Panc1 (cell line): ENCODE results near the gene ABCG1. TPM values are rescaled to one million over a fixed set of nuclear protein-coding genes. Genes with fewer than 3 reads are reported as not detected.

Source experiments
- ATAC-seq: fragments of 200-7000 bp; cut with Tn5 transposase; 2 replicates; pipeline ENCODE4 v1.9.1; 2020; ENCODE audit warnings: mild to moderate bottlenecking, moderate library complexity
- BruUV-seq: library from RNA; stranded (reverse); fragments of 400-500 nt; replicated peaks from 2 replicates; lab custom pipeline; 2021; lab: Mats Ljungman, UMichigan
- CTCF ChIA-PET: fragments of 300-600 bp; sonication (Branson Sonifier 250); formaldehyde crosslinking; loops from one replicate; lab custom pipeline; 2022; ENCODE audit warnings: antibody characterized with exemption; lab: Charles Lee
- POLR2A ChIA-PET: fragments of 300-600 bp; sonication (Branson Sonifier 250); formaldehyde crosslinking; loops from one replicate; lab custom pipeline; 2022; ENCODE audit warnings: antibody characterized with exemption; lab: Charles Lee
- DNase-seq: peaks from one replicate; pipeline ENCODE4 v3.0.0-alpha.2; 2010; ENCODE audit warnings: low read depth, low spot score
- H3K27ac ChIP-seq: 2 replicates; pipeline ENCODE4 v1.5.1; 2011; ENCODE audit warnings: mild to moderate bottlenecking, low read length, inconsistent platforms
- H3K27me3 ChIP-seq: fragments of 200-500 bp; sonication (Bioruptor generic); 2 replicates; pipeline ENCODE4 v1.6.0; 2014; ENCODE audit warnings: low read length, inconsistent platforms; ENCODE audit not compliant: control insufficient read depth, insufficient read depth
- H3K36me3 ChIP-seq: fragments of 200-500 bp; sonication (Bioruptor generic); 2 replicates; pipeline ENCODE4 v1.5.1; 2014; ENCODE audit warnings: inconsistent platforms, mild to moderate bottlenecking, low read length, moderate library complexity; ENCODE audit not compliant: control insufficient read depth, insufficient read depth
- H3K4me1 ChIP-seq: 2 replicates; pipeline ENCODE4 v1.5.1; 2011; ENCODE audit warnings: inconsistent platforms, mild to moderate bottlenecking, low read length, moderate library complexity; ENCODE audit not compliant: control insufficient read depth, insufficient read depth
- H3K4me3 ChIP-seq, 2 experiments: 2 replicates each; pipeline ENCODE4 v1.5.1; 2011 to 2012; ENCODE audit warnings: low read depth in 2 of 2, low read length in 2 of 2, mild to moderate bottlenecking in 2 of 2, inconsistent platforms in 1 of 2, moderate library complexity in 1 of 2
- H3K9me3 ChIP-seq: fragments of 200-500 bp; sonication (Bioruptor generic); 2 replicates; pipeline ENCODE4 v1.5.1; 2014; ENCODE audit warnings: low read depth, mild to moderate bottlenecking, inconsistent platforms, low read length, moderate library complexity; ENCODE audit not compliant: control insufficient read depth, insufficient read depth
- POLR2AphosphoS5 ChIP-seq: IDR thresholded peaks from 2 replicates; pipeline ENCODE4 v1.6.1; 2012; ENCODE audit warnings: mild to moderate bottlenecking, low read depth, low read length, moderate library complexity
- SIN3A ChIP-seq: IDR thresholded peaks from 2 replicates; pipeline ENCODE4 v1.6.1; 2012; ENCODE audit warnings: low read depth, mild to moderate bottlenecking, low read length, moderate library complexity, borderline replicate concordance; ENCODE audit not compliant: insufficient read depth
- TCF7L2 ChIP-seq: IDR thresholded peaks from 2 replicates; pipeline ENCODE4 v1.6.1; 2011; ENCODE audit warnings: mild to moderate bottlenecking, low read depth, low read length, inconsistent platforms
- in situ Hi-C: cut with HindIII; loops from 2 replicates; pipeline ENCODE4 v1.10.0; 2016; ENCODE audit warnings: low sequenced_read_pairs, low pct_unique_long_range_greater_than_20kb
- intact Hi-C: fragments of 100-400 bp; cut with micrococcal nuclease; formaldehyde crosslinking; loops from one replicate; pipeline ENCODE4 v1.10.0; 2022; ENCODE audit not compliant: unreplicated experiment
- total RNA-seq: library from RNA; stranded (reverse); gene quantifications from one replicate; pipeline ENCODE4 v1.2.1, GENCODE V29; 2021; ENCODE audit not compliant: unreplicated experiment
- TF ChIP-seq, protein P1 (sequence below): fragments of 450-650 bp; IDR thresholded peaks from 2 replicates; pipeline ENCODE4 v1.5.1; 2017; ENCODE audit warnings: mild to moderate bottlenecking
- TF ChIP-seq, protein P2 (sequence below), 2 experiments: IDR thresholded peaks; 2 replicates each; pipeline ENCODE4 v1.6.1; 2011 to 2012; ENCODE audit warnings: low read depth in 2 of 2, control low read depth in 1 of 2, low read length in 1 of 2, mild to moderate bottlenecking in 1 of 2, moderate library complexity in 1 of 2; ENCODE audit not compliant: insufficient read depth in 1 of 2

The ABCG1 gene
- total RNA-seq, 1 experiment from 2014 or later: 0.80 TPM

DNA sequence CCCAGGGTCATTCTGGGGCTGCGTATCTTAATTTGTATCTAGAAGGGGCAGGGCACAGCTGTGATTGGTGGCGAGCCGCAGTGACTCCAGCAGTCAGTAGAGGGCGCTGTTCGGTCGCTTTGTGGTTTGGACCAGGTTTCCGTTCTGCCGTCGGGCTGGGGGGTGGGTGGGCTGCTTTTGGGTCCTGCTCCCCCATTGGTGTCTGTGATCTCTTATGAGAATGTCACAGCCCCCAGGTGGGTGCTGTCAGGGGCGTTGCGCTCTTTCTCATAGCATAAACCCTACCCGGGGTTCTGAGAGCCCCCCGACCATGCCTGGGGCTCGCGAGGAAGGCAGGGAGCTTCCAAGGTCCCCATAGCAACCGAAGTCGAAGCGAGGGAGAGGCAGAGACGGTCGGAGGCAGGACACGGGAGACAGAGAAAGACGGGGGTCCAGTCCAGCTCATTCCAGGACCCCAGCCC is 90.8 kb downstream of the ABCG1 start:
- BruUV-seq: no TSS peak
- ChIA-PET POLR2A (no interaction called here), CTCF (interaction anchor here (0.5 to 1.3 kb wide), 9 partner anchors 18 to 436 kb away, joined by 3 to 10 read pairs (median 5); no protein-coding TSS in a partner anchor)
- Histone ChIP-seq H3K36me3 (no peaks in the 10 kb centered on the region), H3K9me3 (no peaks in the 10 kb centered on the region), H3K4me1 (peaks cover 27% of the 10 kb centered on the region), H3K27me3 (no peaks in the 10 kb centered on the region), H3K4me3 (no peak overlapping the region), H3K27ac (no peak overlapping the region)
- TF ChIP-seq POLR2AphosphoS5: no peak
- TF ChIP-seq, protein P1, sequence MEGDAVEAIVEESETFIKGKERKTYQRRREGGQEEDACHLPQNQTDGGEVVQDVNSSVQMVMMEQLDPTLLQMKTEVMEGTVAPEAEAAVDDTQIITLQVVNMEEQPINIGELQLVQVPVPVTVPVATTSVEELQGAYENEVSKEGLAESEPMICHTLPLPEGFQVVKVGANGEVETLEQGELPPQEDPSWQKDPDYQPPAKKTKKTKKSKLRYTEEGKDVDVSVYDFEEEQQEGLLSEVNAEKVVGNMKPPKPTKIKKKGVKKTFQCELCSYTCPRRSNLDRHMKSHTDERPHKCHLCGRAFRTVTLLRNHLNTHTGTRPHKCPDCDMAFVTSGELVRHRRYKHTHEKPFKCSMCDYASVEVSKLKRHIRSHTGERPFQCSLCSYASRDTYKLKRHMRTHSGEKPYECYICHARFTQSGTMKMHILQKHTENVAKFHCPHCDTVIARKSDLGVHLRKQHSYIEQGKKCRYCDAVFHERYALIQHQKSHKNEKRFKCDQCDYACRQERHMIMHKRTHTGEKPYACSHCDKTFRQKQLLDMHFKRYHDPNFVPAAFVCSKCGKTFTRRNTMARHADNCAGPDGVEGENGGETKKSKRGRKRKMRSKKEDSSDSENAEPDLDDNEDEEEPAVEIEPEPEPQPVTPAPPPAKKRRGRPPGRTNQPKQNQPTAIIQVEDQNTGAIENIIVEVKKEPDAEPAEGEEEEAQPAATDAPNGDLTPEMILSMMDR: peak; percentile 86
- TF ChIP-seq, protein P2, sequence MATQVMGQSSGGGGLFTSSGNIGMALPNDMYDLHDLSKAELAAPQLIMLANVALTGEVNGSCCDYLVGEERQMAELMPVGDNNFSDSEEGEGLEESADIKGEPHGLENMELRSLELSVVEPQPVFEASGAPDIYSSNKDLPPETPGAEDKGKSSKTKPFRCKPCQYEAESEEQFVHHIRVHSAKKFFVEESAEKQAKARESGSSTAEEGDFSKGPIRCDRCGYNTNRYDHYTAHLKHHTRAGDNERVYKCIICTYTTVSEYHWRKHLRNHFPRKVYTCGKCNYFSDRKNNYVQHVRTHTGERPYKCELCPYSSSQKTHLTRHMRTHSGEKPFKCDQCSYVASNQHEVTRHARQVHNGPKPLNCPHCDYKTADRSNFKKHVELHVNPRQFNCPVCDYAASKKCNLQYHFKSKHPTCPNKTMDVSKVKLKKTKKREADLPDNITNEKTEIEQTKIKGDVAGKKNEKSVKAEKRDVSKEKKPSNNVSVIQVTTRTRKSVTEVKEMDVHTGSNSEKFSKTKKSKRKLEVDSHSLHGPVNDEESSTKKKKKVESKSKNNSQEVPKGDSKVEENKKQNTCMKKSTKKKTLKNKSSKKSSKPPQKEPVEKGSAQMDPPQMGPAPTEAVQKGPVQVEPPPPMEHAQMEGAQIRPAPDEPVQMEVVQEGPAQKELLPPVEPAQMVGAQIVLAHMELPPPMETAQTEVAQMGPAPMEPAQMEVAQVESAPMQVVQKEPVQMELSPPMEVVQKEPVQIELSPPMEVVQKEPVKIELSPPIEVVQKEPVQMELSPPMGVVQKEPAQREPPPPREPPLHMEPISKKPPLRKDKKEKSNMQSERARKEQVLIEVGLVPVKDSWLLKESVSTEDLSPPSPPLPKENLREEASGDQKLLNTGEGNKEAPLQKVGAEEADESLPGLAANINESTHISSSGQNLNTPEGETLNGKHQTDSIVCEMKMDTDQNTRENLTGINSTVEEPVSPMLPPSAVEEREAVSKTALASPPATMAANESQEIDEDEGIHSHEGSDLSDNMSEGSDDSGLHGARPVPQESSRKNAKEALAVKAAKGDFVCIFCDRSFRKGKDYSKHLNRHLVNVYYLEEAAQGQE (IDR thresholded peaks at IDR 0.05; ENCODE audit: insufficient read depth in 1 of 2, low read depth in 2 of 2, low read length in 1 of 2): no peak
- intact Hi-C loops: no loop called here
- ATAC-seq: 0 out of 2 replicates have a peak, but pooled peaks have one; percentile 54
- in situ Hi-C loops: no loop called here
- peak; percentile 12 for DNase-seq

DNA sequence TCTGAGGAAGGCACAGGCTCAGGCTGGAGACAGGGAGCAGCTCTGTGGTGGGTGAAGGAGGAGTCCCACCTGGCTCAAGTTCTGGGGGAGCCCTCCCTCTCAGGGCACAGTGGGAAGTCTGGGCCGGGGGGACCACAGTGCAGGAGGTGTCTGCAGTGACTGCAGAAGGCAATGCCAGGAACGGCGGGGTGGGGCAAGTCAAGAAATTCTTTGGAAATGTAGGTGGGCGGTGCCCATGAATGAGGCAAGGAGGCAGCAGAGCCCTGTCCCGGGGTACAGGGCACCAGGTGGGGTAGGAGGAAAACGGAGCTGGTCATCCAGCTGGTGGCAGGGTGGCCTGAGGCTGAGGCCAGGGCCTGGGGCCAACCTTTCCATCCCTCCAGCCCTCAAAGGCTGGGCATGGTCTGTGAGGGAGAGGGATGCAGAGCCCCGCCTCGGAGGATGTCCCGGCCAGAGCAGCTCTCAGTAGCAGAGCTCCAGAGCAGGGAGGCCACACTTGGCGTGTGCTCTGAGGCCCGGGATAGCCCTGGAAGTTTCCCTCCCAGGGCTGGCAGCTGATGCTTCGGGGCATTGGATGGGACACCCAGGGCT is 91.6 kb downstream of the ABCG1 start:
- H3K4me3 ChIP-seq: no peak overlapping the region
- intact Hi-C loops: no loop called here
- TF ChIP-seq, protein P2 (IDR thresholded peaks at IDR 0.05; ENCODE audit: insufficient read depth in 1 of 2, low read depth in 2 of 2, low read length in 1 of 2): no peak
- TF ChIP-seq TCF7L2 (no peak), SIN3A (no peak), POLR2AphosphoS5 (no peak)
- TF ChIP-seq, protein P1: no peak
- no peak for ATAC-seq
- in situ Hi-C loops: no loop called here
- DNase-seq: no peak
- POLR2A ChIA-PET: no interaction called here
- CTCF ChIA-PET: interaction anchor here (1.3 kb wide), 1 partner anchor 71 kb away, joined by 4 read pairs; no protein-coding TSS in a partner anchor
- peaks cover 33% of the 10 kb centered on the region for H3K4me1 ChIP-seq
- no TSS peak for BruUV-seq
- no peaks in the 10 kb centered on the region for H3K27me3 ChIP-seq
- no peaks in the 10 kb centered on the region for H3K36me3 ChIP-seq
- no peaks in the 10 kb centered on the region for H3K9me3 ChIP-seq
- H3K27ac ChIP-seq: no peak overlapping the region
